Endodermal cell (in vitro differentiated cells): ENCODE measurements around the gene FADS2. TPM values are rescaled to one million over a fixed set of nuclear protein-coding genes. Genes with fewer than 3 reads are reported as not detected.

Experiments
- DNase-seq: peaks from one replicate; pipeline ENCODE4 v3.0.0-alpha.2; 2017
- H3K27ac ChIP-seq: 2 replicates; pipeline ENCODE4 v1.5.1; 2013; ENCODE audit warnings: mild to moderate bottlenecking, low read depth, low read length, moderate library complexity
- H3K27me3 ChIP-seq: 2 replicates; pipeline ENCODE4 v1.6.1; 2013; ENCODE audit warnings: mild to moderate bottlenecking, low read length, moderate library complexity; ENCODE audit not compliant: insufficient read depth, control insufficient read depth, poor library complexity, severe bottlenecking
- H3K36me3 ChIP-seq: 2 replicates; pipeline ENCODE4 v1.7.0; 2013; ENCODE audit warnings: mild to moderate bottlenecking, low read length, moderate library complexity; ENCODE audit not compliant: control insufficient read depth, insufficient read depth
- H3K4me1 ChIP-seq: one replicate; pipeline ENCODE4 v1.7.0; 2013; ENCODE audit warnings: low read length; ENCODE audit not compliant: control insufficient read depth, insufficient read depth
- H3K4me3 ChIP-seq: 2 replicates; pipeline ENCODE4 v1.5.1; 2013; ENCODE audit warnings: mild to moderate bottlenecking, low read length, moderate library complexity
- H3K9ac ChIP-seq: 2 replicates; pipeline ENCODE4 v1.6.1; 2013; ENCODE audit warnings: mild to moderate bottlenecking, low read length, moderate library complexity; ENCODE audit not compliant: poor library complexity, severe bottlenecking; ENCODE audit errors: extremely low read depth
- H3K9me3 ChIP-seq: 2 replicates; pipeline ENCODE4 v1.6.1; 2013; ENCODE audit warnings: mild to moderate bottlenecking, low read length, moderate library complexity; ENCODE audit not compliant: control insufficient read depth
- H3K27ac Mint-ChIP-seq: 2 replicates; pipeline ENCODE4 v1.8.0; 2020; ENCODE audit warnings: mixed read lengths
- H3K27me3 Mint-ChIP-seq: 2 replicates; pipeline ENCODE4 v1.8.0; 2021; ENCODE audit warnings: mild to moderate bottlenecking, mixed read lengths; ENCODE audit not compliant: insufficient read depth
- H3K36me3 Mint-ChIP-seq: 2 replicates; pipeline ENCODE4 v1.8.0; 2020; ENCODE audit warnings: low read depth, mixed read lengths
- H3K4me1 Mint-ChIP-seq: 2 replicates; pipeline ENCODE4 v1.8.0; 2020; ENCODE audit warnings: mixed read lengths
- H3K4me3 Mint-ChIP-seq: 2 replicates; pipeline ENCODE4 v1.8.0; 2020; ENCODE audit warnings: mild to moderate bottlenecking, moderate library complexity, mixed read lengths
- H3K9me3 Mint-ChIP-seq: 2 replicates; pipeline ENCODE4 v1.8.0; 2020; ENCODE audit warnings: mild to moderate bottlenecking, mixed read lengths
- WGBS, 2 experiments: methylation state at CpG; one replicate each; pipeline versions ENCODE4 v1.1.5 to v1.1.7; 2013; ENCODE audit warnings: missing lambda C conversion rate in 2 of 2, mixed read lengths in 1 of 2; ENCODE audit not compliant: insufficient coverage in 1 of 2, insufficient read length in 1 of 2; 5-methylcytosine and 5-hydroxymethylcytosine counted together
- total RNA-seq, 2 donors: library from RNA; stranded (reverse); fragmentation: NEBNext Ultra II Directional in 1 of 2; extraction: Animal tissue kit (Norgen Biotek cat#: 25700) in 1 of 2; gene quantifications; 2 replicates in 1 of 2; 3 replicates in 1 of 2; pipeline ENCODE4 v1.2.1, GENCODE V29; 2021
- TF ChIP-seq, protein P1 (sequence below): fragments of 200-600 bp; sonication (generic); conservative IDR thresholded peaks from 2 replicates; pipeline ENCODE4 v1.5.0; 2021; ENCODE audit warnings: antibody characterized with exemption, mild to moderate bottlenecking

FADS2 gene
- total RNA-seq, 2 donors from 2014 or later, result 344 to 381 TPM

DNA sequence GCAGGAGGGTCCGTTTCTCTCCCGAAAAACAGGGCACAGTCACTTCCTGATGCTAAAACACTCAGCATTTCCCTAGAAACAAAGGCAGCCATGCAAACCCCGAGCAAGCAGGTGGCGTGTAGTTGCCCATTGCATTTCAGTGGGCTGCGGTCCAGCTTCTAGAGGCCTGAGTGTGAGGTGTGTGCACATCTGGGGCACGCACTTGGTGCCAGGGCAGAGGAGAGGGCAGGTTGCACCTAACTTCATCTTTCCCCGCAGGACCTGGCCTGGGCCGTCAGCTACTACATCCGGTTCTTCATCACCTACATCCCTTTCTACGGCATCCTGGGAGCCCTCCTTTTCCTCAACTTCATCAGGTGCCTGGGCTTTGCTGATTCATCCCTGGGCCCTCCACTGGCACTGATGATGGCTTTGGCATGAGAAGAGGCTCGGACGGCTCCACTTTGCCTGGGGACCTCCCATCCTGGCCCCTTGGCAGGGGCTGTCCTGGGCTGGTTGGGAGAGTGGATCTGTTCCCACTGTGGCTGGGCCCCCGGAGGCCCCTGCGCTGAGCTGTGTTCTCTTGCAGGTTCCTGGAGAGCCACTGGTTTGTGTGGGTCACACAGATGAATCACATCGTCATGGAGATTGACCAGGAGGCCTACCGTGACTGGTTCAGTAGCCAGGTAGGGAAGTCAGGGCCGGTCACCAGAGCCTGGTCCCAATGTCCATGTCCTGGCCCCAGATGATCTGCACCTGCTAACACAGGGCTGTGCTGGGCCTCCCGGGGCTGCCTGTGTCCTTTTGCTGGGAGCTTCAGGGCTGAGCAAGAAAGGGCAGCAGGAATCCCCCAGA lies 34.8 kb downstream of the FADS2 start:
- no peak overlapping the region for H3K9ac ChIP-seq
- no peaks in the 10 kb centered on the region for H3K4me1 Mint-ChIP-seq

DNA sequence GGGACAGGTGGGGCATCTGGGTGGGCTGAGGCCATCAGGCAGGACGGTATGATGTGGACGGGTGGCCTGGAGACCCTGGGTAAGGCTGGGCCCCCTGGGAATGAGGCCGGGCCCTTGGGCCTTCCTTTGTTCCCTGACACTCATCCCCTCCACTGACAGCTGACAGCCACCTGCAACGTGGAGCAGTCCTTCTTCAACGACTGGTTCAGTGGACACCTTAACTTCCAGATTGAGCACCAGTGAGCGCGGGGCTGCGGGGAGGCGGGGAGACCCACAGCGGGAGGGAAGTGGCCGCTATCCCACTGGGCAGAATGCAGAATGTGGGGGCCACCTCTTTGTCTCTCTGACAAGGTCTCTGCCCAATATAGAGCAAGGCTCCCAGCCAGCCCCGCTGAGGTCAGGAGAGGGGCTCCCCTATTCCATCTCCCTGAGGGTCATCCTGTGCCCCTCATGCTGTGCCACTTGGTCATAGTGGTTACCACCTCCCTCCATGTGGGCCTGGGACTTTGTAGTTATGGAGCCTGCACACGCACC lies 35.5 kb downstream of the FADS2 start:
- no peaks in the 10 kb centered on the region for H3K9me3 ChIP-seq
- H3K36me3 ChIP-seq, result peaks cover 57% of the 10 kb centered on the region
- no peaks in the 10 kb centered on the region for H3K27me3 ChIP-seq
- no peak for DNase-seq
- H3K4me1 Mint-ChIP-seq, result no peaks in the 10 kb centered on the region
- H3K4me3 Mint-ChIP-seq, result no peak overlapping the region
- peaks cover 52% of the 10 kb centered on the region for H3K36me3 Mint-ChIP-seq
- no peaks in the 10 kb centered on the region for H3K27me3 Mint-ChIP-seq
- H3K4me3 ChIP-seq, result no peak overlapping the region
- TF ChIP-seq, protein P1, sequence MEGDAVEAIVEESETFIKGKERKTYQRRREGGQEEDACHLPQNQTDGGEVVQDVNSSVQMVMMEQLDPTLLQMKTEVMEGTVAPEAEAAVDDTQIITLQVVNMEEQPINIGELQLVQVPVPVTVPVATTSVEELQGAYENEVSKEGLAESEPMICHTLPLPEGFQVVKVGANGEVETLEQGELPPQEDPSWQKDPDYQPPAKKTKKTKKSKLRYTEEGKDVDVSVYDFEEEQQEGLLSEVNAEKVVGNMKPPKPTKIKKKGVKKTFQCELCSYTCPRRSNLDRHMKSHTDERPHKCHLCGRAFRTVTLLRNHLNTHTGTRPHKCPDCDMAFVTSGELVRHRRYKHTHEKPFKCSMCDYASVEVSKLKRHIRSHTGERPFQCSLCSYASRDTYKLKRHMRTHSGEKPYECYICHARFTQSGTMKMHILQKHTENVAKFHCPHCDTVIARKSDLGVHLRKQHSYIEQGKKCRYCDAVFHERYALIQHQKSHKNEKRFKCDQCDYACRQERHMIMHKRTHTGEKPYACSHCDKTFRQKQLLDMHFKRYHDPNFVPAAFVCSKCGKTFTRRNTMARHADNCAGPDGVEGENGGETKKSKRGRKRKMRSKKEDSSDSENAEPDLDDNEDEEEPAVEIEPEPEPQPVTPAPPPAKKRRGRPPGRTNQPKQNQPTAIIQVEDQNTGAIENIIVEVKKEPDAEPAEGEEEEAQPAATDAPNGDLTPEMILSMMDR, result no peak
- H3K27ac ChIP-seq, result peak overlapping the region; percentile 24
- no peaks in the 10 kb centered on the region for H3K4me1 ChIP-seq
- no peaks in the 10 kb centered on the region for H3K9me3 Mint-ChIP-seq
- no peak overlapping the region for H3K9ac ChIP-seq
- 92 to 96% methylated on average over 6 to 13 of the region's 13 CpGs for WGBS, 2 experiments
- H3K27ac Mint-ChIP-seq, result no peak overlapping the region

More for the DNA sequence above, 34.8 kb downstream of the FADS2 start:
- Mint-ChIP-seq H3K36me3 (peaks cover 56% of the 10 kb centered on the region), H3K27me3 (no peaks in the 10 kb centered on the region), H3K4me3 (no peak overlapping the region), H3K27ac (no peak overlapping the region), H3K9me3 (no peaks in the 10 kb centered on the region)
- no peaks in the 10 kb centered on the region for H3K27me3 ChIP-seq
- no peak overlapping the region for H3K4me3 ChIP-seq
- 93 to 99% methylated on average over 9 to 18 of the region's 18 CpGs for WGBS, 2 experiments
- H3K27ac ChIP-seq, result peak overlapping the region; percentile 44
- DNase-seq, result no peak
- TF ChIP-seq, protein P1, result no peak
- H3K9me3 ChIP-seq, result no peaks in the 10 kb centered on the region
- peaks cover 58% of the 10 kb centered on the region for H3K36me3 ChIP-seq
- H3K4me1 ChIP-seq, result no peaks in the 10 kb centered on the region

DNA sequence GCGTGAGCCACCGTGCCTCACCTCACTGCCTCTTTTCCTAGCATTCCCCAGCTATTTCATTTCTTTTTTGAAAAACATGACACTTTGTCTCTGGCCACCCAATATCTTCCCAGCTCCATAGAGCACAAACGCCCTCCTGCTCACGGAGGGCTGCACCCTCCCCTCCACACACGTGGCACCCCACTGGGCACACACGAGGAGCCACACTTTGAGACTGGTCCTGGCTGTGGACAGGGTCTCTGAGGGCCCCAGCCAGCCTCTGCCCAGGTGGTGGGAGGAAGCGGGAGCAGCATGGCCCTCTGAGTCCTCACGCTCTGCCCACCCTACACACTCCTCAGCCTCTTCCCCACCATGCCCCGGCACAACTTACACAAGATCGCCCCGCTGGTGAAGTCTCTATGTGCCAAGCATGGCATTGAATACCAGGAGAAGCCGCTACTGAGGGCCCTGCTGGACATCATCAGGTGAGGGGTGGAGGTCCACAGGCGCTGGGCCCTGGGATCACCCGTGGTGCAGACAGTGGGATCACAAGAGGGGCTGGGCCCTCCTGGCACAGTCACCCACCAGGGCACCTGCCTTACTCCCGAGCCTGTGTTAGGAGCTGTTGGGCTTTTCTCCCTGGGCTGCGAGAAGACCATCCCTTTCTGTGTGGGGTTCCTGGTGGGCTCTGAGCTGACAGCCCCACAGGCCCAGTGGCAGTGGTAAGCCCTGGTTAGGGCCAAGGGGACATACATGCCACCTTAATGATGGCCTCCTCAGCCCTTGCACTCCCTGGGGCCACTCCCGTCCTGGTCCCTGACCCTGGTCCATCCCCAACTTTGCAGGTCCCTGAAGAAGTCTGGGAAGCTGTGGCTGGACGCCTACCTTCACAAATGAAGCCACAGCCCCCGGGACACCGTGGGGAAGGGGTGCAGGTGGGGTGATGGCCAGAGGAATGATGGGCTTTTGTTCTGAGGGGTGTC lies 37.0 kb downstream of the FADS2 start:
- Histone ChIP-seq H3K9me3 (no peaks in the 10 kb centered on the region), H3K27me3 (no peaks in the 10 kb centered on the region), H3K9ac (no peak overlapping the region), H3K4me3 (no peak overlapping the region), H3K36me3 (peaks cover 48% of the 10 kb centered on the region), H3K27ac (no peak overlapping the region), H3K4me1 (no peaks in the 10 kb centered on the region)
- Mint-ChIP-seq H3K4me3 (no peak overlapping the region), H3K27ac (no peak overlapping the region), H3K27me3 (no peaks in the 10 kb centered on the region), H3K9me3 (no peaks in the 10 kb centered on the region), H3K4me1 (peaks cover 6% of the 10 kb centered on the region), H3K36me3 (peaks cover 37% of the 10 kb centered on the region)
- TF ChIP-seq, protein P1, result no peak
- no peak for DNase-seq
- WGBS, 2 experiments, result 94 to 100% methylated on average over 8 to 20 of the region's 20 CpGs
